Suprapubic skin (tissue), 4 donors: ENCODE measurements around the gene P4HA1. TPM values are rescaled to one million over a fixed set of nuclear protein-coding genes. Genes with fewer than 3 reads are reported as not detected.

Experiments used
- DNase-seq, 2 donors: peaks; one replicate each; pipeline ENCODE4 v3.0.0-alpha.2; 2019; ENCODE audit warnings: low spot score in 2 of 2
- H3K27ac ChIP-seq: fragments of 200-600 bp; sonication (generic); one replicate; pipeline ENCODE4 v1.5.1; 2019
- H3K27me3 ChIP-seq: fragments of 200-600 bp; sonication (generic); one replicate; pipeline ENCODE4 v1.5.1; 2019
- H3K36me3 ChIP-seq: fragments of 200-600 bp; sonication (generic); one replicate; pipeline ENCODE4 v1.5.1; 2019
- H3K4me1 ChIP-seq: fragments of 200-600 bp; sonication (generic); one replicate; pipeline ENCODE4 v1.5.1; 2019
- H3K4me3 ChIP-seq: fragments of 200-600 bp; sonication (generic); one replicate; pipeline ENCODE4 v1.5.1; 2019; ENCODE audit warnings: mild to moderate bottlenecking
- H3K9me3 ChIP-seq: fragments of 200-600 bp; sonication (generic); one replicate; pipeline ENCODE4 v1.5.1; 2019
- CTCF ChIP-seq, 2 donors: fragments of 200-600 bp in 1 of 2; fragments of 450-650 bp in 1 of 2; sonication (generic) in 1 of 2; IDR thresholded peaks; one replicate each; pipeline ENCODE4 v1.5.1; 2016 to 2019; ENCODE audit warnings: antibody characterized with exemption in 2 of 2, mild to moderate bottlenecking in 1 of 2, moderate library complexity in 1 of 2
- EP300 ChIP-seq: sonication (generic); formaldehyde crosslinking; IDR thresholded peaks from one replicate; pipeline ENCODE4 v1.6.1; 2017; ENCODE audit warnings: antibody characterized with exemption
- POLR2A ChIP-seq, 2 donors: fragments of 450-650 bp; IDR thresholded peaks; one replicate each; pipeline ENCODE4 v1.6.1; 2017; ENCODE audit warnings: antibody characterized with exemption in 2 of 2, mild to moderate bottlenecking in 2 of 2, moderate library complexity in 2 of 2
- POLR2AphosphoS5 ChIP-seq, 3 donors: sonication (generic); formaldehyde crosslinking; IDR thresholded peaks; one replicate each; pipeline ENCODE4 v1.6.1; 2017; ENCODE audit warnings: antibody characterized with exemption in 3 of 3
- WGBS: methylation state at CpG from one replicate; pipeline ENCODE4 v1.1.5; 2018; 5-methylcytosine and 5-hydroxymethylcytosine counted together
- total RNA-seq, 4 donors: library from RNA; depleted of rRNA; stranded (reverse); fragments of >200 nt; gene quantifications; one replicate each; pipeline ENCODE4 v1.1.0, GENCODE V29; 2016

The P4HA1 gene
- total RNA-seq, 4 donors from 2014 or later, result 10.6 to 19.5 (median 16.0) TPM

DNA sequence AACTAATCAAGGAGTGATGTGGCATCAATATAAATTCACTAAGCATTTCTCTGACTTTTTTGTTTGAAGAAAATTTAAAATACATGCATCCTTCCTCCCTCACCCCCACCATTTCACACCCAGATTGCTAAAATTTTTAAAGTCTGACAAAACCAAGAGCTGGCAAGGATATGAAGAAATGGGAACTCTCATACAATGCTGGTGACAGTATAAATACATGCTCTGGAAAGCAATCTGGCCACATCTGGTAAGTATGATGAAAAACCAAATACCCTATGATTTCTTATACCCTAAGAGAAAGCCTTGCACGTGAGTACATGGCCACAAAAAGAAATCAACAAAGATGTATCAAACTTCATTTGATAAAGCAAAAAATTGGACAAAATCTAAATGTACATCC, 31.2 kb downstream of the P4HA1 start:
- peaks cover 29% of the 10 kb centered on the region for H3K36me3 ChIP-seq
- H3K27me3 ChIP-seq, result no peaks in the 10 kb centered on the region
- no peak overlapping the region for H3K4me3 ChIP-seq
- H3K27ac ChIP-seq, result no peak overlapping the region
- 74% methylated on average over 1 of the region's 1 CpG for WGBS
- H3K4me1 ChIP-seq, result no peaks in the 10 kb centered on the region
- no peaks in the 10 kb centered on the region for H3K9me3 ChIP-seq
- no peak for DNase-seq
- no peak for TF ChIP-seq EP300
- TF ChIP-seq POLR2A (IDR thresholded peaks at IDR 0.05), result no peak
- TF ChIP-seq POLR2AphosphoS5 (IDR thresholded peaks at IDR 0.05), result no peak
- TF ChIP-seq CTCF (IDR thresholded peaks at IDR 0.05), result no peak

DNA sequence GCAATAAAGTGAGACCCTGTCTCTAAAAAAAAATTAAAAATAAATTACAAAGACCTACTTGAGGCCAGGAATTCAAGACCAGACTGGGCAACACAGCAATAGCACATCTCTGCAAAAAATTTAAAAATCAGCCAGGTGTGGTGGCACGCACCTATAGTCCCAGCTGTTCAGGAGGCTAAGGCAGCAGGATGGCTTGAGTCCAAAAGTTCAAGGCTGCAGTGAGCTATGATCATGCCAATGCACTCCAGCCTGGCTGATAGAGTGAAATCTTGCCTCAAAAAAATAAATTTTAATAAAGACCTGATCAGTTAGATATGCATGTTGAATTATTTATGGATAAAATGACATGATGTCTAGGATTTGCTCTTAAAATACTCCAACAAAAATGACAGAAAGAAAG, 34.9 kb downstream of the P4HA1 start:
- Histone ChIP-seq H3K36me3 (peaks cover 24% of the 10 kb centered on the region), H3K9me3 (no peaks in the 10 kb centered on the region), H3K27ac (no peak overlapping the region), H3K27me3 (no peaks in the 10 kb centered on the region), H3K4me1 (no peaks in the 10 kb centered on the region), H3K4me3 (no peak overlapping the region)
- WGBS, result 93% methylated on average over 1 of the region's 1 CpG
- TF ChIP-seq POLR2A (IDR thresholded peaks at IDR 0.05) (no peak), CTCF (IDR thresholded peaks at IDR 0.05) (no peak), EP300 (no peak), POLR2AphosphoS5 (IDR thresholded peaks at IDR 0.05) (no peak)
- no peak for DNase-seq

GRCh38 chr10:73060738-73061635, 35.7 kb downstream of the P4HA1 start:
- peaks cover 31% of the 10 kb centered on the region for H3K36me3 ChIP-seq
- no peaks in the 10 kb centered on the region for H3K9me3 ChIP-seq
- TF ChIP-seq POLR2A (IDR thresholded peaks at IDR 0.05), result no peak
- peak in 1 of 2 donors; percentile 22 for TF ChIP-seq CTCF (IDR thresholded peaks at IDR 0.05)
- 42% methylated on average over 5 of the region's 5 CpGs for WGBS
- H3K27me3 ChIP-seq, result no peaks in the 10 kb centered on the region
- DNase-seq, result no peak
- H3K4me1 ChIP-seq, result no peaks in the 10 kb centered on the region
- H3K4me3 ChIP-seq, result no peak overlapping the region
- H3K27ac ChIP-seq, result no peak overlapping the region

GRCh38 chr10:73060173-73060572, 36.5 kb downstream of the P4HA1 start:
- no peak overlapping the region for H3K27ac ChIP-seq
- DNase-seq, result no peak
- no peaks in the 10 kb centered on the region for H3K9me3 ChIP-seq
- 96% methylated on average over 1 of the region's 1 CpG for WGBS
- no peaks in the 10 kb centered on the region for H3K4me1 ChIP-seq
- no peaks in the 10 kb centered on the region for H3K27me3 ChIP-seq
- TF ChIP-seq POLR2AphosphoS5 (IDR thresholded peaks at IDR 0.05), result no peak
- TF ChIP-seq EP300, result no peak
- no peak for TF ChIP-seq CTCF (IDR thresholded peaks at IDR 0.05)
- TF ChIP-seq POLR2A (IDR thresholded peaks at IDR 0.05), result no peak
- peaks cover 32% of the 10 kb centered on the region for H3K36me3 ChIP-seq
- H3K4me3 ChIP-seq, result no peak overlapping the region

GRCh38 chr10:73058057-73058591, 38.5 kb downstream of the P4HA1 start:
- Histone ChIP-seq H3K4me1 (no peaks in the 10 kb centered on the region), H3K36me3 (peaks cover 27% of the 10 kb centered on the region), H3K27ac (no peak overlapping the region), H3K27me3 (no peaks in the 10 kb centered on the region), H3K9me3 (no peaks in the 10 kb centered on the region), H3K4me3 (no peak overlapping the region)
- WGBS, result 69% methylated on average over 6 of the region's 6 CpGs
- TF ChIP-seq CTCF (IDR thresholded peaks at IDR 0.05) (no peak), POLR2AphosphoS5 (IDR thresholded peaks at IDR 0.05) (no peak), EP300 (no peak), POLR2A (IDR thresholded peaks at IDR 0.05) (no peak)
- no peak for DNase-seq
